Activated CD8-positive, alpha-beta memory T cell treated with anti-CD3 and anti-CD28 coated beads, Interleukin-2, amount 50 U/mL, for 48 hours (primary cell): ENCODE measurements around the gene DFFB.

Experiments used
- DNase-seq: peaks from one replicate; pipeline ENCODE4 v3.0.0-alpha.2; 2020

The DFFB gene

DNA sequence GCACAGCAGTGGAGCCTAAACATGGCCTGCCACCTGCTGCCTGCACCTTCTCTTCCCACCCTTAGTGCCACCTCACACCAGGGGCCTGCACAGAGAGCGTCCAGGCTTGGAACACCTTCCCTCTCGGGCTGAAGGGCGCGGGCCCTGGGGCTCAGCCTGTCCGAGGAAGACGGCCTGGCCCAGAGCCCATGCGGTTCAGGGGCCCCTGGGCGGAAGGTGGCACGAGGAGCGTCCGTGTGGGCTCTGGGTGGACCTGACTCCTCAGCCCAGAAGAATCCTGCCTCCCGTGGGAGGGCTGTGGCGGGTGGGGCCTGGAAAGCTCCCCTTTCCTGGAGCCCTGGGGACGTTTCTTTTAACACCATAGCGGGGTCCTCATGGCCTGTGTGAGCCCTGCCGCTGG lies 19.4 kb downstream of the DFFB start:
- DNase-seq: no peak

DNA sequence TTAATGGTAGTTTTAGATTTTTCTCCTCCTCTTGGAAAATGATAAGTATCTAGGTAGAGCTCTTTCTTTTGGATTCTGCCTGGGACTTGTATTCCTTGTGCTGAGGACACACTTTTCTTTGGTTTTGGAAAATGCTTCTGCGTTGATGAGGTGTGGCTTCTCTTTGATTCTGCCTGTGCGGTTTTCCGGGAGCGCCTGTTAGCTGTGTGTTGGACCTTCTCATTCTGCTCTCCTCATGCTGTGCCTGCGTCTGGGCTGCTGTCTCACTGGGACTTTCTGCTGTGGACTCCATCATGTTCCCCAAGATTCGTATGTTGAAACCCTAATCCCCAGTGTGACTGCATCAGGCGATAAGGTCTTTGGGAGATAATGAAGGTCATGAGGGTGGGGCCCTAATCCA lies 21.8 kb downstream of the DFFB start:
- no peak for DNase-seq

DNA sequence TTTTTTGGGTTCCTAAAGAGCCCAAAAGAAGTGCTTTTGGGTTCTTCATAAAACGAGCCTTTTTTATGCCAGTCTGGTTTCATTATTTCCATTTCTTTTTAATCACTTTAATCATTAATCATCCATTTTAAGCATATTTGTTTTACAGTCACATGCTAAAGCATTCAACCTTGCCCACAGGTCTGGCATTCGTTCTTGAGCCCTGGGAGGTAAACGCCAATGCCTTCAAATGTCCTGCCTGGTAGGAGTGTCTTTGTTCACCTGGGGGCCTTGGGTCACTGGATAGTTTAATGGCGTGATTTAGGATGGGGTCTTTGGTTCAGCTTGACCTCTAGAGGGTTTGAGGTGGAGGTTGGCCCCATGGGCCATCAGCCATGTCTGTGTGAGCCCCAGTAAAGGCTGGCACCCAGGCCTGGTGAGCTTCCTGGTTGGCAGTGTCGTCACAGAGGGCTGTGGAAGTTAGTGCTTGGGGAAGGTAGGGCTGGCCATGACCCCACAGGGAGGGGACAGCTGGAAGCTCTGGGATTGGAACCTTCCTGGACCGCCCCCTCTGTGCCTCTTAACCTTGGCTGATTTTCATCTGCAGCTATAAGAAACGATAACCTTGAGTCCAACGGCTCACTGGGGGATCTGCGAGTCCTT lies 22.6 kb downstream of the DFFB start:
- no peak for DNase-seq

DNA sequence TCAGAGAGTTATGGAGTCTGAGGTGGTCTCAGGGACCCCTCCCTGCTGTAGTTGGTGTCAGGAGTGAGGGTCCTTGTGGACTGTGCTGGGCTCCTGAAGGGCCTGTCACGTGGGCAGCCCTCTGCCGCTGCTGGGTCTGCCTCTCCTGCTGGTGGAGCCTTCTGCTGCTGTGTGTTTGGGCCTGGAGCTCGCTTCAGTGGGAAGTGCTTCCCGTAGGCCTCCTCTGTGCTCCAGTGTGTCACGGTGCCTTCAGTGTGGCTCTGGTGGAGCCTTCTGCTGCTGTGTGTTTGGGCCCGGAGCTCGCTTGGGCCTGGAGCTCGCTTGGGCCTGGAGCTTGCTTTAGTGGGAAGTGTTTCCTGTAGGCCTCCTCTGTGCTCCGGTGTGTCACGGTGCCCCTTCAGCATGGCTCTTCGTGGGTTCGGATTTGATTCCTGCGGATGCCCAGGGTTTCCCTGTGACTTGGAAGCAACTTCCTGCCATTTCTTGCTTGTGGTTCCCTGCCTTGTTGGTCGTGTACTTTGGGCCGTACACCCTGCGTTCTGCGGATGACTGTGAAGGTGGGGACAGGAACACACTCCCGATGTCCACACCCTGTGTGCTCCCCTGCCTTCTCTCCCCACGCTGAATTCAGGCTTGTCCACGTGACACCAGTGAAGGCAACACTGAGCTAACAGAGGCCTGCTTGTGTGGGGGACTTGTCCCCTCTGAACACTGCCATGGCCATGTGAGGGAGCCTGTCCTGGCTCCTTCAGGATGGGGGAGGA lies 23.3 kb downstream of the DFFB start:
- DNase-seq: no peak

DNA sequence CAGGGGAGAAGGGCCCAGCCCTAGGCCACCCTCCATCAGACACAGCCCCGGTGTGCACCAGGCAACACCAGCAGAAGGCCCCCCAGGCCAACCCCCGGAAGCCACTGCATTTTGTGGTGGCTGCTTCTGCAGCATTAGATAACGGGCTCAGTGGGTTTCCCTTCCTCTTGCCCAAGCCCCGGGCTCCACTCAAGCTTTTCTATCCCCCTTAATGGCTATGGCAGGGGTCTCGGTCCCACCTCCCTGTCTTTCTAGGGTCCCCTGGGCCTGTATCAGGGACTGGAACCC lies 23.9 kb downstream of the DFFB start:
- no peak for DNase-seq

DNA sequence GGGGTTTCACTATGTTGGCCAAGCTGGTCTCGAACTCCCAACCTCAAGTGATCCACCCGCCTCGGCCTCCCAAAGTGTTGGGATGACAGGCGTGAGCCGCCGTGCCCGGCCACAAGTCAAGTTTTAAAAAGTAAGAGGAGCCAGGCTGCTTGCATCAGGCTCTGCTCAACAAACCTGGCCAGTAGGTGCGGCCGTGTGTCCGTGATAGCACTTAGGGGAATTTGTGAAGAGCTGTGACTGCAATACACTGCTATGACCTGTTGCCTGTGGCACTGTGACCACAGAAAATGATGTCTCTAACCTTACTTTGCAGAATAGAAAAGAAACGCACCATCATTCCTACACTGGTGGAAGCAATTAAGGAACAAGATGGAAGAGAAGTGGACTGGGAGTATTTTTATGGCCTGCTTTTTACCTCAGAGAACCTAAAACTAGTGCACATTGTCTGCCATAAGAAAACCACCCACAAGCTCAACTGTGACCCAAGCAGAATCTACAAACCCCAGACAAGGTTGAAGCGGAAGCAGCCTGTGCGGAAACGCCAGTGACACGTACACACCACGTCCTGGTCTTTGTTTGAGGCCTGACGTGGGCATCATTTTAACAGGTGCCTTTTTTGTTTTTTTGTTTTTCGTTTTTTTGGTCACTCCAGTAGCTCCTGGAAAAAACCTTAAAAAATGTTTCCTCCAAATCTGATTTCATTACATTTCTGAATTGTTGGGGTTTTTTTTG lies 26.1 kb downstream of the DFFB start:
- DNase-seq: no peak

DNA sequence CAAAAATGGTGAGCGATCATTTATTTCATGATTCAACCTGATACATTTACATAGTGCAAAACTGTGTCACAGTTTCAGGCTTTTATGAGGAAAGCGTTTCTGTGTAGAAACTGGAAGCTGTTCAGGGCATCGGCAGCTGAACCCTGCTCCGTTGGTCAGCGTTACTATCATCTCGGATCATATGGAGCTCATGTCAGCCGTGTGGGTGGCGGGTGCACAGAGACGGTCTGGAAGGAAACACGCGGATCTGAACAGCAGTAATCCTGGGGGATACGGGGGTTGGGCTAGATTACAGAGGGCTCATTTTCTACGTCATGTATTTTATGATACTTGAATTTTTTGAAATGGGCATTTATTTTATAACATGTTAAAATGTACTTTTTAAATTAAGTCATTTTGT lies 27.7 kb downstream of the DFFB start:
- no peak for DNase-seq

DNA sequence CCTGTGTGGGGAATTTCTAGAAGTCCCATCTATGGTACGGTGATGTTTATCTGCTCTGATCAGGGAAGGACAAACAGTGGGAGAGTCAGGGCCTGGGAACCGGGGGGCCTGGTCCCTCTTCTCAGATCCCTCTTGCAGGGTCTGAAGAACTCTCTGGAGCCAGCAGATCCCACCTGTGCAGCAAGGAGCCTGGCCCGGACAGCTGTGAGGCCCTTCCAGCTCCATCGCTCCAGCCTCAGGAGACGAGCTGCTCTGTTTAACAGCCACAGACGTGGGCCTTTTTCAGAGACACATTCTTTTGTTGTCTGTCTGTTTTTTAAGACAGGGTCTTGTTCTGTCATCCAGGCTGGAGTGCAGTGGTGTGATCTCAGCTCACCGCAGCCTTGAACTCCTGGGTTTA lies 28.3 kb downstream of the DFFB start:
- no peak for DNase-seq

DNA sequence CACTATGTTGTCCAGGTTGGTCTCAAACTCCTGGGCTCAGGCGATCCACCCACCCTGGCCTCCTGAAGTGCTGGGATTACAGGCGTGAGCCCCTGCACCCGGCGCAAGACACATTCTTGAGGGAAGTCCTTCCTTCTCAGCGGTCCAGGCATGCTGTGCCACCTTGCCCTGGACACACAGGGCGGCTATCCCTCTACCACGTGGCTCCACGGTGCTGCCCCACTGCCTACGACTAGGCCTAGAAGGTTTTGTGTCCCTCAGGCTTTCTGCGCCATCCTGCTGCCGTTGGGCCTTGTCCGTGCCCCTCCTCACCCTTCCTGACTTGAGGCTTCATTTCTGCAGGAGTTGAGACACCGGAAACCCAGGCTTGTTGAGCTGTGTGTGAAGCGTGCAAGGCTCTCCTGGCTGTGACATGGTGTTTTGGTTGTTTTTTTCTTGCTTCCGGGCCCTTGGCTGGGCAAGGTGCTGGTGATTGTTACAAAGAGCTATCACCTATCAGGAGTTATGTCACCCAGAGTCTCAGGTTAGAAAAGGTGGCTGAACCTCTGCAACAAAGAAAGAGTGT lies 28.9 kb downstream of the DFFB start:
- DNase-seq: no peak

DNA sequence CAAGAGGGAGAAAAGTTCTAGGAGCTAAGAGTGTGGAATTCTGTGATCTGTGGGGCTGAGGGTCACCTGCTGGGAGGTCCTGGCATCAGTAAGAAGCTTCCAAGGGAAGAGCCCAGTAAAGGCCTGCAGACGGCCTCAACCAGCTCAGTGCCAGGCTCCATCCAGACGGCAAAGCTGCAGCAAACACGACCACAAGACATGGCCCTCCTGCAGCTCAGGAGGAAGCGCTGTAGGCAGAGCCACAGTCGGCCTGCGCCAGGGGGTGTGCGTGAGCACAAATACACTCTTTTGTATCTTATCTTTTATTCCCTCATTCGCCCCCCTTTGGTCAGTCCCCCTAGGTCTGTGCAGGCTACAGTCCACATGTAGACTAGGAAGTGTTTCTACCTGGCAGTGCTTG lies 29.4 kb downstream of the DFFB start:
- no peak for DNase-seq

DNA sequence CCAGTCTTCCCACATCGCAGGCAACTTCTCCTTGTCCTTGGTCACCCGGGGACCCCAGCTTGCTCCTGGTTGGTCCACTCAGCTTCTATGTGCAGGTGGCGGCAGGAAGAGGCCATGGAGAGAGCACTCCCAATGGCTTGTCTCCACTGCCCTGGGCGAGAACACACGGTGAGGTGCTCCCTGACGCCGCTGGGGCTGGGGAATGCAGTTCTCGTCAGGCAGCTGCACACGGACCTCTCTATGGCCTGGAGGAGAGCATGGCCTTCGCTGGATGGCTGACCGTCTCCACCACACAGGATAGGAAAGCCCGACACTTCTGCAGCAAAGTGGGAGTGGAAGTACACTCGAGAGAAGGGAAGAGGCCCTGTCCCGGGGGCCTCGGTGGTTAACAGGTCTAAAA lies 31.0 kb downstream of the DFFB start:
- DNase-seq: no peak

DNA sequence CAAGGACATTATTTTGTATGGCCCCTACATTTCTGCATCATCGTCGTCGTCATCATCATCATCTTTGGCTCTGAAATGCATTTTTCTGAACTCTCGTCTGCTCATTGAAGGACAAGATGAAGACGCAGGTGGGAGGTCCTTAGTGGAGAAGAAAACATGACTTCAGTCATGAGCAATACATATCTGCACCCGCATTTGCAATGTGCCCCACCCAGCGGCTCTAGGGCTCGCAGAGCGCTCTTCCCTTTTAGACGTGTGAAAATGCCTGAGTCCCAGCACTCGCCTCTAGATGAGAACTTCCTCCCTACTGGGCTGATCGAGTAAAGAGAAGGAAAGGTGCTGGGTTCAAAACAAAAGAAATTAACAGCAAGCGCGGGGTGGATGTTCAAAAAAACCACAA lies 32.7 kb downstream of the DFFB start:
- DNase-seq: no peak

DNA sequence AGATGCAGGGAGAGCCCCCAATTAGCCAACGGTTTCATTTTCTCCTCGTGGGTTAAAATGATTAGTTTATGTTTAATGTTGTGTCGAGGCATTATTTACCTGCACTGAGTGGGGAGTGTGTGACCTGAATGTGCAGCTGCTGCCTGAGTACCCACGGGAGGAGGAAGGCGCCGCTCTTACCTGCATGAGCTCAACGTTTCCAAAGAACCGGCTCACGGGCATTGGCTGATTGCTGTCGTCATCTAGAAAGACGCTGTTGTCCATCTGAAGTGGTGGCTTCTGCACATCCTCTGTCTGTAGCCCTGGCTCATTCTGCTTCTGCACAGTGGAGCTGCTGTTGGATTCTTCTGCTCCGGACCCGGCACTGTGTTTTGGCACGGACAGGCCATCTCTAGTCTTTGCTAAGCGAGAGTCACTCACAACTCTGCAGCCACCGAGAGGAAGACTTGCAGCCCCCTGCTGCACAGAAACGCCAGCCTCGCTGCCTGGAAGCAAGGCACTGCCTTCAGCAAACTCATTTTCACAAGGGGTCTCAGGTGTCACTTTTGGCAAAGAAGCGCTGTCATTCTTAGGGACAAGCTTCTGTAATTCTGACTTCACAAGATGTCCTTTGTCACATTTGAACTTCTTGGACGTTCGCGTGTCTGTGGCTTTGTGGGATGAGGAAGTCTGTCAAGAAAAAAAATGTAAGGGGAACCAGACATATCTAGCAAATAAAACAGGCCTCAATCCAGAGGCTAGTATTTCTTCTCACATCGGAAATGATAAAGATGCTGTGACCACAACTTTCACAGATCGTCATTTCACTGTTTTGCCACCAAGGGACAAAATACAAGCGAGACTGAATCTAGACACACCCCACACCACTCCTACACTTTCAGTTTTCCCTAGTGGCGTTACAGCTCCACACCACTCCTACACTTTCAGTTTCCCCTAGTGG lies 33.4 kb downstream of the DFFB start:
- no peak for DNase-seq

DNA sequence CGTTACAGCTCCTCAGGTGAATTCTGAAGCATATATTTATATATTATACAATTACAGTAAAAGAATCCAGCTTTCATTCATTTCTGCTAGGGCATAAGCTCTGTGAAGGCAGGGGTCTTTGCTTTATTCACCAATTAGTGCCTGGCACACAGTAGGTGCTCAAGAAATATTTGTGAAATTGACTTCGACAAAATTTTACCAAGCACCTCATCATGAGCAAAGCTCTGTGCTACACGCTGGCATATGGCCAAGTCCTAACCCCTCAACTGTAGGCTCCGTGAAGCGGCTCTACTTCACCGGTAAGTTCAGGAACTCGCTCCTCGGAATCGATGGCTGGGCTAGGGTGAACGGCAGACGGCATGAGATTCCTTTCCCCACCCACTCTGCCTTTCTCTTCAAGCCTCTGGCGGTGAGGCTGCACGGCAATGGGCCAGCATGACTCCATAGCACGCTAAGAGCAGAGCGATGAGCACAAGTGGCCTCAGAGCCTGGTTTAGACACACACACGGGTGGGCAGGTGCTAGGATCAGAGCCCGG lies 34.1 kb downstream of the DFFB start:
- DNase-seq: no peak

DNA sequence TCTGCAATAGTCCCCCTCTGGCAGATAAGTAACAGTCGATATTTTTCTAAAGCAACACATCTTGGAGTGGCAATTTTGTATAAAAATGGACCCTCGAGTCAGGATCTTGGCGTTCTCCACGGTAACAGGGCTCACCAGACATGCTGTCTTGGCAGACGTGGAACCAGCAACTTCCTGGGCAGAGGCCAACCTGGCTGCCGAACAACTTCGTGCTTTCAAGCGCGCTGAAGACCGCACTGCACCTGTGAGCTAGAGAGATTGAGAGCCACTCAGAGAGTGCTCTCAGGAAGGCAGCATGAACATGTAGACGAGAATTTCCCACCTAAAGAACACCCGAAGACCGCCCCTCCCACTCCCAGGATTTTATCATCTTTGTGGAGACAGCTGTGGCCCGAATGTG lies 35.5 kb downstream of the DFFB start:
- DNase-seq: no peak

DNA sequence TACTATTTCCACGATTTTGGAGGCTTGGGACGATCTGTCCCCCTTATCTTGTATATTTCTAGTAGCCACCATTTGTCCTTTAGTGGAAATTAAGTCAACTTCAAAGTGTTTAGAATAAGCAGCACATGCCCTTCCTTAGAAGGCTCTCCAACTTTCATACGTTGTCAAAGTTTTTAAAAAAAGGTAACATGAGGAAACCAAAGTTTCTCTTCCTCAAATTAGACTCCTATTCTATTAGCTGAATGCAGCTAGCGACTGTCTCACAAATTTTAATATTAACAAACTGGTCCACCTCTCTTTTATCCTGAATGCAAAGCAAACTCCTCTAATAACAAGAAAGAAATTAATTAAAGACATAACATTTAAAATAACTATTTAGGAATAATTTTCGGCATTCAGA lies 35.9 kb downstream of the DFFB start:
- DNase-seq: no peak

DNA sequence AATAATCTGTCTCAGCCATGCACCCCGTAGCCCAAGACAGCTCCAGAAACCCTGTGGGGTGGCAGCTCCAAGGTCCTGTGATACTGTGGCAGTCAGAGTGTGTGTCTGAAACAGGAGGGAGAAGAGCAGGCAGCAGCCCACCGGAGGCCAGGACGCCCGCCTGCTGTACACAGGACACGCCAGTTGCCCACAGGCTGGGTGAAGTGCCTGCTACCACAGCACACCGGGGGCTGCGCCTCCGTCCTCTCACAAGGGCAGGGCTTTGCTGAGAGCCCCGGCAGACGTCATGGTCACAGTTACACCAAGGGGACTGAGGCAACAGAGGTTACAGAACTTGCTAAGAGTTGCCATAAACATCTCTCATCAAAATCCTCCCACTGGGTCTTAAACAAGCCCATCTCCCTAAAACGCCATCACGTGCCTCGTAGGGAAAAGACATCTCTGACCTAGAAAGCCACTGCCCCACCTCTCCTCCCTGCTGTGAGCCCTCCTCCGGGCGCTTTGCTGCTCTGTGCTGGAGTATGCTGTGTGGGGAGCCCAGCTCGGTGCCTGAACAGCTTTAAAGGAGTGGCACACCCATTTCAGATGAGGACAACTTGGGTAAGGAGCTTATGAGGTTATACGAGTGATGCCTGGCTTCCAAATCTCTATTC lies 37.5 kb downstream of the DFFB start:
- no peak for DNase-seq

DNA sequence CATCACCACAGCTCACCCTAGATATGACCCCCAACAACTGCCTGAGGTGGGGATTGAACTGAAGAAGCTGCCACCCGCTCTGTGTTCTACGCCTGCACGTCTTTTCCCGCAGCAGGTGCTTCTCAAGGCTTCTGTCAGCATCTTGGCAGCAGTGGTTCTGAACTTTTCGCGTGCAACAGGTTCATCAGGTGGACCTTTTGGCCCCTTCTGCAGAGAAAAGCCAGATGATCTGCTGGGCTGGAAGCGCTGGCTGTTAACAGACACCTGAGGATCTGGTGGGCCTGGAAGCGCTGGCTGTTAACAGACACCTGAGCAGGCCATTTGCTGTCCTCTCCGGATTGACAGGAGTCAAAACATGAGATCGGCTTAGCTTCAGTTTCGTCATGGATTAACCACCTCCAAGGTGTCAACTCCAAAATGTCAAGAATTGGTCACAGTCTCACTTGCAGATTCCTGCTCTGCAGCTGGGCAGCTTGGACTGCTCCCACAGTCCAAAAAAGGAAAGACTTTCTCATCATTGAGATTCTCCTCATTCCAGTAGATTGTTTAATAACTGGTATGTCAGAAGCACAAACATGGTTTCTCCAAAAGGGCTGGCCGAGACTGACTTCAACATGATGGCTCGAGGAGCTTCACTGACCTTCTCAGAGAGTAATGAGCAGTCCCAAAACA lies 38.1 kb downstream of the DFFB start:
- no peak for DNase-seq

DNA sequence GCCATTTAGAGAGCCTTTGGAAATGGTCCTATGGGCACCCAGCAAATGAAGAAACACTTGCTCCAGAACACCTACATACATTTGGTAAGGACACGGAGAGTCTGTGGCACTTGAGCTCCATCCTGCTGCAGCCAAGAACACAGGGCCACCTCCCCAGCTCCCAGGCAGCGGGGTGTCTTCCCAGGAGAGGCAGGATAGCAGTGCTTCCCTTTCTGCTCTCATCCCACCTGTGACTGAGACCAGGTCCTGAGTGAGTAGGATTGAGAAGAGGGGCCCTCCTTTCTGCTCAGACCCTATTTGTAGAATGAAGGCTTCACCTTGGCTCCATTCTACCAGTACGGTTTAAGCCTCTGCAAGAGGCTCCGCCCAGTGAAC lies 38.7 kb downstream of the DFFB start:
- no peak for DNase-seq

DNA sequence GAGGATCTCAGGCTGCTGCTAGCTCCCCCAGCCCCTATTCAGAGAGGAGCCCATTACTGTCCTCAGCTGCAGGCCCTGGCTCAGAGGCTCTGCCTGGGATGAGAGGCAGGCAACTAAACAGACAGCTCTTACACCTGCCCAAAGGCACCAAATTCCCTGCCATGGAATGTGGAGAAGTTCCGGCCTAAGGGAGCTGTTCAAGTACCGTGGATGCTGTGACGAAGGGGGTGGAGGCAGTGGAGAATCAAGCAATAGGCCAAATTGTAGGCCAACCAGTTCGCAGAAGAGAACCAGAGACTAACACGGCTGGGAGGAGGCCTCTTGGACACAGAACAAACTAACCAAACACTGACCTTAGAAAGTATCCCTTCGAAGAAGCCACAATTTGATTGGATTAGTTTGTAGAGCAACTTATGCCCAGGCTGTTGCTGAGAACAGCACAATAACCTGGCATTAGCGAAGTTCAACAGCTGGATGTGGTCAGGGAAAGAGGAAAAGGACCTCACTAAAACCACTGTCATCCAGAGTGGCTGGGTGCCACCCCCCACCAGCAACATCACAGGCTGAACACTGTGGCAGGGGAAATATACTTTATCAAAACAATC lies 39.2 kb downstream of the DFFB start:
- no peak for DNase-seq

DNA sequence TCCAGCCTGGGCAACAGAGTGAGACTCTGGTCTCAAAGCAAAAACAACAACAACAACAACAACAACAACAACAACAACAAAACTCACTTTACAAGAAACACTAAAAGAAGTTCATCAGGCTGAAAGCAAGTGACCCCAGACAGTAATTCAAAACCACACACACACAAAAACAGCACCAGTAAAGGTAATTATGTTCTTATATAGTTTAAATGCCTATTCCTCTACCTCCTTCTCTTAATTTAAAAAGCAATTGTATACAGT lies 41.1 kb downstream of the DFFB start:
- no peak for DNase-seq
